ENCODE measurements around the gene NCAM1. TPM values are rescaled to one million over a fixed set of nuclear protein-coding genes. Genes with fewer than 3 reads are reported as not detected.
"Not testable (repeated sequence)": the region's sequence is repeated elsewhere in the genome, so short reads cannot be mapped to it uniquely, and the experiment has no call there.

NCAM1 gene
- total RNA-seq (under 1 TPM; 0.40 to 0.44 TPM), total RNA-seq (1.0 to 1.4 reads per million in 2 donors)

DNA sequence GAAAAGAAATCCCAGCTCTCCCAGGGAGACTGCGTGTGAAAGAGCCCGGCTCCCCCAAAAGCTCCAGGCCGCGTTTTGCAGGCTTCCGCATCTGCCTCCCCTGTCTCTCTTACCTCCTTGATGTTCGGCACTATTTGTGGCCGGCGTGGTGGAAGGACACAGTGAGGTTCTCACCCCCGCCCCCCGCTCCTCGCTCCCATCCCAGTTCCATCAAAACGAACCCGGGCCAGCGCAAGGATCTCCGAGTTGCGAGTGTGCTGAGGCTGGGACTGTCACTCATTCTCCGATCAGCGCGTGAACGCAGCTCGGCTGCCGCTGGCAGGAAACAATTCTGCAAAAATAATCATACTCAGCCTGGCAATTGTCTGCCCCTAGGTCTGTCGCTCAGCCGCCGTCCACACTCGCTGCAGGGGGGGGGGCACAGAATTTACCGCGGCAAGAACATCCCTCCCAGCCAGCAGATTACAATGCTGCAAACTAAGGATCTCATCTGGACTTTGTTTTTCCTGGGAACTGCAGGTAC is at the start of gene NCAM1:
TSS of gene NCAM1 (plus strand) at position 275 of the 523 bp plus-strand sequence.
- H3K27me3 Mint-ChIP-seq, result peaks cover 77% of the 10 kb centered on the region
- H3K9me3 ChIP-seq (ENCODE audit: control insufficient read depth, low read length, poor library complexity, severe bottlenecking), result no peaks in the 10 kb centered on the region
- ATAC-seq, result no peak
- H3K27ac Mint-ChIP-seq, result no peak within 1 kb of the TSS
- no peak for DNase-seq
- H3K4me3 Mint-ChIP-seq, result peak within 1 kb of the TSS; percentile 86
- H3K4me1 Mint-ChIP-seq, result peaks cover 9% of the 10 kb centered on the region
- H3K36me3 Mint-ChIP-seq (ENCODE audit: low read depth), result no peaks in the 10 kb centered on the region

DNA sequence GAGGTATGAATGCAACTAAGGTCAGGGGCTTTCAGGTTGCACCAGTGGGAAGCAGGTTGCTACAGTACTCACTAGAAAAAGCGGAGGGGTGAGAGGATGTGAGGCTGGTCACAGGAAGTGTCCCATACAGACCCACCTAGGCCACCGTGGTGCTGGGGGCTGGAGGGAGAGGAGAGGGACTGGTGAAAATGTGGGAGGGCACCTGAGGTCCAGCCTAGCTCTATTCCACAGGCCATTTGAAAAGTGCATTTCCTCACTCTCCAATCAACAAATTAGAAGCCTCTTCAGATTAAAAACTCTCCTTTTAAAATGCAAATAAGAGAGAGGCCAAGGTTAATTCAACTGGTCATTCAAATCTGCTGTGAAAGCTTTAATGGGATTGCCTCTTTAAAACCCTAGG is 38.6 kb upstream of the NCAM1 start:
- H3K9me3 ChIP-seq (ENCODE audit: control insufficient read depth, low read length, poor library complexity, severe bottlenecking), result no peaks in the 10 kb centered on the region
- Mint-ChIP-seq H3K4me1 (no peaks in the 10 kb centered on the region), H3K27me3 (peaks cover 34% of the 10 kb centered on the region), H3K27ac (no peak overlapping the region), H3K4me3 (no peak overlapping the region), H3K36me3 (ENCODE audit: low read depth) (no peaks in the 10 kb centered on the region)
- ATAC-seq, result no peak
- no peak for DNase-seq

DNA sequence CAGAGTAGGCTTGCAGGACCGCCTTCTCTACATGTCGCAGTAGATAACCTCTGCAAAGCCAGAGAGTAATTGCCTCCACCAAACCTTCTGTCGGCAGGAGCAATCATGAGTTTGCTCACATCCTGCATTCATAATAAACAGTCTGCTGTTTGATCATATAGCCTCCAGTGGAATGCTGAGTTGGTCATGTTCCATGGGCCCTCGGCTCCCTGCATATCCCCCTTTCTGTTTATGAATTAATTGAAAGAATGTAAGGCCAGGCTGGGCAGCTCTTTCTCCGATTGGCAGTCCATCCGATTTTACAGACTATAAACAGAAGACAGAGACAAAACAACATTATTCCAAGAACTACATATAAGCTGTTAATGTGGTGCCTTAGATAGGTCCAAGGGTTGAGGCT is 36.4 kb upstream of the NCAM1 start:
- not testable (repeated sequence) for H3K4me1 Mint-ChIP-seq; H3K4me3 Mint-ChIP-seq; H3K9me3 ChIP-seq (ENCODE audit: control insufficient read depth, low read length, poor library complexity, severe bottlenecking); DNase-seq; H3K36me3 Mint-ChIP-seq (ENCODE audit: low read depth); H3K27ac Mint-ChIP-seq; ATAC-seq
- peaks cover 34% of the 10 kb centered on the region for H3K27me3 Mint-ChIP-seq

GRCh38 chr11:112925516-112926310 is 35.5 kb upstream of the NCAM1 start:
- H3K9me3 ChIP-seq (ENCODE audit: control insufficient read depth, low read length, poor library complexity, severe bottlenecking), result no peaks in the 10 kb centered on the region
- H3K27ac Mint-ChIP-seq, result no peak overlapping the region
- H3K4me3 Mint-ChIP-seq, result no peak overlapping the region
- no peaks in the 10 kb centered on the region for H3K36me3 Mint-ChIP-seq (ENCODE audit: low read depth)
- DNase-seq (no peak), ATAC-seq (no peak)
- H3K27me3 Mint-ChIP-seq, result peaks cover 34% of the 10 kb centered on the region
- H3K4me1 Mint-ChIP-seq, result no peaks in the 10 kb centered on the region

- no peaks in the 10 kb centered on the region for H3K4me1 Mint-ChIP-seq
- peaks cover 29% of the 10 kb centered on the region for H3K27me3 Mint-ChIP-seq
- no peak overlapping the region for H3K4me3 Mint-ChIP-seq
- H3K9me3 ChIP-seq (ENCODE audit: control insufficient read depth, low read length, poor library complexity, severe bottlenecking), result no peaks in the 10 kb centered on the region
- DNase-seq (no peak), ATAC-seq (no peak)
- H3K27ac Mint-ChIP-seq, result no peak overlapping the region
- H3K36me3 Mint-ChIP-seq (ENCODE audit: low read depth), result no peaks in the 10 kb centered on the region
These were observed 33.1 kb upstream of the NCAM1 start for GRCh38 chr11:112928136-112928535.

- no peaks in the 10 kb centered on the region for H3K9me3 ChIP-seq (ENCODE audit: control insufficient read depth, low read length, poor library complexity, severe bottlenecking)
- Mint-ChIP-seq H3K4me3 (no peak overlapping the region), H3K27ac (no peak overlapping the region), H3K4me1 (no peaks in the 10 kb centered on the region), H3K27me3 (peaks cover 26% of the 10 kb centered on the region), H3K36me3 (ENCODE audit: low read depth) (no peaks in the 10 kb centered on the region)
- DNase-seq, result no peak
- no peak for ATAC-seq
These were observed 31.8 kb upstream of the NCAM1 start for GRCh38 chr11:112929432-112929831.

GRCh38 chr11:112931703-112932102 is 29.5 kb upstream of the NCAM1 start:
- Mint-ChIP-seq H3K27ac (no peak overlapping the region), H3K27me3 (peaks cover 20% of the 10 kb centered on the region), H3K36me3 (ENCODE audit: low read depth) (no peaks in the 10 kb centered on the region), H3K4me3 (no peak overlapping the region), H3K4me1 (no peaks in the 10 kb centered on the region)
- no peak for DNase-seq
- no peak for ATAC-seq
- no peaks in the 10 kb centered on the region for H3K9me3 ChIP-seq (ENCODE audit: control insufficient read depth, low read length, poor library complexity, severe bottlenecking)

- DNase-seq (no peak), ATAC-seq (no peak)
- Mint-ChIP-seq H3K36me3 (ENCODE audit: low read depth) (no peaks in the 10 kb centered on the region), H3K27me3 (peaks cover 20% of the 10 kb centered on the region), H3K27ac (no peak overlapping the region), H3K4me3 (no peak overlapping the region), H3K4me1 (no peaks in the 10 kb centered on the region)
- H3K9me3 ChIP-seq (ENCODE audit: control insufficient read depth, low read length, poor library complexity, severe bottlenecking), result no peaks in the 10 kb centered on the region
These were observed 28.6 kb upstream of the NCAM1 start for GRCh38 chr11:112932593-112932992.

DNA sequence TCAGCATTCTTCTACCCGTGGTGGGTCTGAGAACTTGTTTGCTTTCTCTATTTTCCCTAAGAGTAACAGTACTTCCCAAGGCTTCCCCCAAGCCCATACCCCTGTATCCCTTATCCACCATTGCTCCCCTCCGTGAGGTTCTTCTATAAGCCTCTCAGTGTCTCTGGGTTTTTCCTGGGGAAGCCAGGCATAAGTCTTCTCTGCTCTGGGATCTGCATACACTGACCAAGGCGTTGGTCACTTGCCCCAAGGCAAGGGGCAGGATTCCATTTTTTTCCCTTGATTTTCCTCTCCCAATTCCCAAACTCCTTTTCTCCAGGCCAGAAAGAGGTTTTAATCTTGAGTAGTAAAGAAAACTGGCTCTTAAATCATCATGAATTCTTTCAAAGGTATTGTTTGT is 27.2 kb upstream of the NCAM1 start:
- H3K27me3 Mint-ChIP-seq, result peaks cover 31% of the 10 kb centered on the region

DNA sequence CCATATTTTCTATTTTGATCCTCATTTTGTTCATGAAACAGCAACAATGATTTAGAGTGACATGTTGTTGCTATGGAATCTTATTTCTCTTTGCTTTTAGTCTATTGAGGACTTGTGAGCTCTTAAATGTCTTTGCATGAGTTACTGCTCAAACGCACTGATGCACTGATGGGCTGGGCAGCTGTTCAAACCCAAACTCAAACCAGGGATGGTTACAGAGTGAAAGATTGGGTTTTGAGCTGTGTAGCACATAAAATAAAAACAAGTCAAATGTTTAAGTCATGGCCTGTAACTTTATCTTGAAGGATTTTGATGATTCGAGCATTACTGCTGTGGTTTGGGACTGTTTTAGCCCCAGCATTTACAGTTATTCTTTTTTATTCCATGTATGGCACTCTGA is 20.1 kb upstream of the NCAM1 start:
- DNase-seq (no peak), ATAC-seq (no peak)
- no peaks in the 10 kb centered on the region for H3K9me3 ChIP-seq (ENCODE audit: control insufficient read depth, low read length, poor library complexity, severe bottlenecking)
- peaks cover 34% of the 10 kb centered on the region for H3K27me3 Mint-ChIP-seq
- H3K4me1 Mint-ChIP-seq, result no peaks in the 10 kb centered on the region
- H3K27ac Mint-ChIP-seq, result no peak overlapping the region
- no peak overlapping the region for H3K4me3 Mint-ChIP-seq
- H3K36me3 Mint-ChIP-seq (ENCODE audit: low read depth), result no peaks in the 10 kb centered on the region

More for the DNA sequence above, 27.2 kb upstream of the NCAM1 start:
- no peaks in the 10 kb centered on the region for H3K9me3 ChIP-seq (ENCODE audit: control insufficient read depth, low read length, poor library complexity, severe bottlenecking)
- Mint-ChIP-seq H3K4me3 (no peak overlapping the region), H3K27ac (no peak overlapping the region), H3K4me1 (no peaks in the 10 kb centered on the region), H3K36me3 (ENCODE audit: low read depth) (no peaks in the 10 kb centered on the region)
- no peak for DNase-seq
- ATAC-seq, result no peak

GRCh38 chr11:112942966-112943643 is 18.1 kb upstream of the NCAM1 start:
- Mint-ChIP-seq H3K36me3 (ENCODE audit: low read depth) (no peaks in the 10 kb centered on the region), H3K4me3 (no peak overlapping the region), H3K27ac (no peak overlapping the region), H3K27me3 (peaks cover 48% of the 10 kb centered on the region), H3K4me1 (no peaks in the 10 kb centered on the region)
- H3K9me3 ChIP-seq (ENCODE audit: control insufficient read depth, low read length, poor library complexity, severe bottlenecking), result no peaks in the 10 kb centered on the region
- ATAC-seq (no peak), DNase-seq (no peak)

- no peaks in the 10 kb centered on the region for H3K9me3 ChIP-seq (ENCODE audit: control insufficient read depth, low read length, poor library complexity, severe bottlenecking)
- peaks cover 57% of the 10 kb centered on the region for H3K27me3 Mint-ChIP-seq
- H3K4me3 Mint-ChIP-seq, result no peak overlapping the region
- DNase-seq (no peak), ATAC-seq (no peak)
- H3K4me1 Mint-ChIP-seq, result no peaks in the 10 kb centered on the region
- H3K27ac Mint-ChIP-seq, result no peak overlapping the region
- no peaks in the 10 kb centered on the region for H3K36me3 Mint-ChIP-seq (ENCODE audit: low read depth)
These were observed 14.4 kb upstream of the NCAM1 start for GRCh38 chr11:112946866-112947265.

GRCh38 chr11:112949781-112950575 is 11.2 kb upstream of the NCAM1 start:
- H3K27ac Mint-ChIP-seq, result no peak overlapping the region
- H3K4me3 Mint-ChIP-seq, result no peak overlapping the region
- no peak for DNase-seq
- no peaks in the 10 kb centered on the region for H3K9me3 ChIP-seq (ENCODE audit: control insufficient read depth, low read length, poor library complexity, severe bottlenecking)
- no peak for ATAC-seq
- no peaks in the 10 kb centered on the region for H3K36me3 Mint-ChIP-seq (ENCODE audit: low read depth)
- H3K27me3 Mint-ChIP-seq, result peaks cover 58% of the 10 kb centered on the region
- no peaks in the 10 kb centered on the region for H3K4me1 Mint-ChIP-seq

Data from T-helper 17 cell (primary cell).